ENCODE data around the gene HOXA6.

- TF ChIP-seq POLR2A (IDR thresholded peaks at IDR 0.05; ENCODE audit: low read depth, low read length) (no peak), POLR2AphosphoS5 (IDR thresholded peaks at IDR 0.05; ENCODE audit: low read depth, low read length) (no peak)
These were observed 36.9 kb upstream of the HOXA6 start for GRCh38 chr7:27184337-27185012.

Measured in GM12892 (cell line).